ENCODE data around the gene TJAP1.
"Not testable (repeated sequence)": the region's sequence is repeated elsewhere in the genome, so short reads cannot be mapped to it uniquely, and the experiment has no call there.

TJAP1 gene

GRCh38 chr6:43454290-43454695, 23.1 kb upstream of the TJAP1 start:
- H3K4me1 ChIP-seq, result peaks cover 0 to 21% (median 14%) of the 10 kb centered on the region in 4 donors
- H3K27ac ChIP-seq, result no peak overlapping the region
- peaks cover 15 to 30% (median 24%) of the 10 kb centered on the region in 3 donors for H3K36me3 ChIP-seq
- TF ChIP-seq CTCF (IDR thresholded peaks at IDR 0.05), result peak; percentile 93 to 96
- DNase-seq, result no peak
- no peaks in the 10 kb centered on the region for H3K9me3 ChIP-seq
- H3K4me3 ChIP-seq, result peak overlapping the region; percentile 40 to 49
- H3K27me3 ChIP-seq, result peaks cover 0 to 36% of the 10 kb centered on the region in 2 donors
- intact Hi-C loops (cut with DNase I; ENCODE audit: low total_unique reads), result loop anchor here (2.0 kb wide), 1 partner anchor 53 kb away; no protein-coding TSS in a partner anchor

- no peaks in the 10 kb centered on the region for H3K9me3 ChIP-seq
- H3K36me3 ChIP-seq, result peaks cover 9 to 24% (median 18%) of the 10 kb centered on the region in 3 donors
- peaks cover 0 to 40% of the 10 kb centered on the region in 2 donors for H3K27me3 ChIP-seq
- intact Hi-C loops (cut with DNase I; ENCODE audit: low total_unique reads), result loop anchor here (2.0 kb wide), 1 partner anchor 52 kb away; no protein-coding TSS in a partner anchor
- no peak for TF ChIP-seq CTCF (IDR thresholded peaks at IDR 0.05)
- DNase-seq, result peak; percentile 79 to 89
- peak overlapping the region; percentile 40 to 49 for H3K4me3 ChIP-seq
- no peak overlapping the region for H3K27ac ChIP-seq
- H3K4me1 ChIP-seq, result peaks cover 0 to 21% (median 14%) of the 10 kb centered on the region in 4 donors
These were observed 22.5 kb upstream of the TJAP1 start for GRCh38 chr6:43454696-43455530.

- Histone ChIP-seq H3K27me3 (peaks cover 0 to 43% of the 10 kb centered on the region in 2 donors), H3K4me1 (peaks cover 0 to 21% (median 14%) of the 10 kb centered on the region in 4 donors), H3K36me3 (peaks cover 0 to 15% (median 10%) of the 10 kb centered on the region in 3 donors), H3K9me3 (no peaks in the 10 kb centered on the region), H3K27ac (no peak within 1 kb of the TSS), H3K4me3 (peak within 1 kb of the TSS; percentile 40 to 49)
- no peak for TF ChIP-seq CTCF (IDR thresholded peaks at IDR 0.05)
- intact Hi-C loops (cut with DNase I; ENCODE audit: low total_unique reads), result loop anchor here (2.0 kb wide), 1 partner anchor 51 kb away; no protein-coding TSS in a partner anchor
- no peak for DNase-seq
These were observed 21.6 kb upstream of the TJAP1 start, which contains the start of gene DLK2 for GRCh38 chr6:43455531-43456428. Gene DLK2 (minus strand): TSS chr6:43455548. CDS start chr6:43454825, 723 bp downstream.

- DNase-seq, result no peak
- Histone ChIP-seq H3K36me3 (no peaks in the 10 kb centered on the region), H3K4me1 (peaks cover 0 to 21% (median 14%) of the 10 kb centered on the region in 4 donors), H3K27me3 (peaks cover 0 to 47% of the 10 kb centered on the region in 2 donors), H3K9me3 (no peaks in the 10 kb centered on the region), H3K4me3 (no peak overlapping the region), H3K27ac (no peak overlapping the region)
- intact Hi-C loops (cut with DNase I; ENCODE audit: low total_unique reads), result no loop called here
- no peak for TF ChIP-seq CTCF (IDR thresholded peaks at IDR 0.05)
These were observed 19.7 kb upstream of the TJAP1 start for GRCh38 chr6:43457643-43458042.

GRCh38 chr6:43458154-43458553, 19.2 kb upstream of the TJAP1 start:
- H3K4me3 ChIP-seq; H3K36me3 ChIP-seq; H3K9me3 ChIP-seq; H3K27ac ChIP-seq; DNase-seq; intact Hi-C loops (cut with DNase I; ENCODE audit: low total_unique reads): not testable (repeated sequence)
- peaks cover 0 to 21% (median 14%) of the 10 kb centered on the region in 4 donors for H3K4me1 ChIP-seq
- H3K27me3 ChIP-seq, result peaks cover 0 to 49% of the 10 kb centered on the region in 2 donors

Data from tibial artery (tissue), 4 donors.